Right lobe of liver (tissue), 6 donors: Measurements from ENCODE around the gene RAPGEF2. TPM values are rescaled to one million over a fixed set of nuclear protein-coding genes. Genes with fewer than 3 reads are reported as not detected.
A peak's percentile ranks its signal among the peaks of the same experiment; 100 is the strongest.

Source experiments
- ATAC-seq, 4 donors: fragments of 200-7000 bp; cut with Tn5 transposase; one replicate each; pipeline ENCODE4 v1.9.1; 2020; ENCODE audit warnings: mild to moderate bottlenecking in 4 of 4, moderate library complexity in 4 of 4
- DNase-seq, 3 donors: peaks; one replicate each; pipeline ENCODE4 v3.0.0-alpha.2; 2020
- H3K27ac ChIP-seq, 3 donors: fragments of 200-600 bp; one replicate each; pipeline ENCODE4 v1.8.0; 2022
- H3K27me3 ChIP-seq, 2 donors: fragments of 200-600 bp; one replicate each; pipeline ENCODE4 v1.8.0; 2022
- H3K36me3 ChIP-seq, 4 donors: fragments of 200-600 bp; sonication (generic) in 1 of 4; one replicate each; pipeline versions ENCODE4 v1.5.1 to v1.8.0; 2017 to 2022; ENCODE audit warnings: control low read depth in 1 of 4
- H3K4me1 ChIP-seq, 4 donors: fragments of 200-600 bp; sonication (generic) in 1 of 4; one replicate each; pipeline versions ENCODE4 v1.5.1 to v1.8.0; 2017 to 2022; ENCODE audit warnings: control low read depth in 1 of 4
- H3K4me3 ChIP-seq, 3 donors: fragments of 200-600 bp; one replicate each; pipeline ENCODE4 v1.8.0; 2022
- H3K9me3 ChIP-seq, 4 donors: fragments of 200-600 bp; sonication (generic) in 1 of 4; one replicate each; pipeline versions ENCODE4 v1.5.1 to v1.8.0; 2017 to 2022; ENCODE audit warnings: control low read depth in 1 of 4
- POLR2A ChIP-seq: fragments of 450-650 bp; IDR thresholded peaks from one replicate; pipeline ENCODE4 v1.6.1; 2017; ENCODE audit warnings: antibody characterized with exemption, mild to moderate bottlenecking
- WGBS: methylation state at CpG from one replicate; pipeline ENCODE4 v1.1.6; 2018; ENCODE audit warnings: low coverage, low lambda C conversion rate; ENCODE audit not compliant: insufficient coverage; ENCODE audit errors: missing lambda C conversion rate; 5-methylcytosine and 5-hydroxymethylcytosine counted together
- intact Hi-C, 2 donors: fragments of 100-400 bp; cut with DNase I; formaldehyde crosslinking; loops; one replicate each; pipeline versions ENCODE4 v1.11.2 to v1.14.1; 2022
- total RNA-seq, 6 experiments: library from RNA; depleted of rRNA in 2 of 6; stranded (reverse); fragments of >200 nt in 2 of 6; fragmentation: NEBNext Ultra II Directional in 3 of 6; extraction: Animal tissue kit (Norgen Biotek cat#: 25700) in 3 of 6; gene quantifications; one replicate each; pipeline versions ENCODE4 v1.1.0 to v1.2.4, GENCODE V29; 2016 to 2023
- TF ChIP-seq, protein P1 (sequence below), 4 donors: fragments of 200-600 bp in 3 of 4; fragments of 450-650 bp in 1 of 4; IDR thresholded peaks; one replicate each; pipeline versions ENCODE4 v1.5.1 to v1.8.0; 2016 to 2022; ENCODE audit warnings: antibody characterized with exemption in 4 of 4, mild to moderate bottlenecking in 2 of 4
- donor health status: DM: no; HTN: yes; CAD: no.
- donor health status: DM: no; HTN: no; CAD: no.
- donor health status: DM: no; HTN: no; CAD: no.
- donor health status: DM: no; HTN: yes; CAD: no.
- donor health status: DM: no; HTN: yes; CAD: no.

RAPGEF2 gene
- total RNA-seq, 6 experiments from 2014 or later: 22.1 to 32.1 (median 27.2) TPM

DNA sequence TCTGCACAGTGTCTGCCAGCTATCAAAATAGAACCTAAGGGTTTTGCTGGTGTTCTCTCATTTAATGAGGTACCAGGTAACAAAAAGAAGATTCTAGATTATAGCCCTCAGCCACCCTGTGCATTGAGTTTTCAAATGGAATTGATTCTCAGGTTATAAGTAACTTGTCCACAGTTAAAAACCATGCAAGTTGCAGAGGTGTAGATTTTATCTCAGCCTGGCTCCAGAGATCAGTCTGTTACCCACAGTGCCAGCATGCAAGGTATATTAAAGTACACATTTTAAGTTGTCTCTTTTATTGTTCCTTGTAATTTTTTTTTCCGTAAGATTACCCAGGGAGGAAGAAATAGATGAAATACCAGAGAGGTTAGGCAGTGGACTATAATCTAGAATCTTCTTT, 59.7 kb downstream of the RAPGEF2 start:
- Histone ChIP-seq H3K27me3 (no peaks in the 10 kb centered on the region), H3K4me3 (no peak overlapping the region), H3K36me3 (no peaks in the 10 kb centered on the region), H3K4me1 (peaks cover 0 to 34% (median 5%) of the 10 kb centered on the region in 4 donors), H3K27ac (no peak overlapping the region), H3K9me3 (no peaks in the 10 kb centered on the region)
- WGBS: 80% methylated on average over 1 of the region's 1 CpG
- TF ChIP-seq, protein P1, sequence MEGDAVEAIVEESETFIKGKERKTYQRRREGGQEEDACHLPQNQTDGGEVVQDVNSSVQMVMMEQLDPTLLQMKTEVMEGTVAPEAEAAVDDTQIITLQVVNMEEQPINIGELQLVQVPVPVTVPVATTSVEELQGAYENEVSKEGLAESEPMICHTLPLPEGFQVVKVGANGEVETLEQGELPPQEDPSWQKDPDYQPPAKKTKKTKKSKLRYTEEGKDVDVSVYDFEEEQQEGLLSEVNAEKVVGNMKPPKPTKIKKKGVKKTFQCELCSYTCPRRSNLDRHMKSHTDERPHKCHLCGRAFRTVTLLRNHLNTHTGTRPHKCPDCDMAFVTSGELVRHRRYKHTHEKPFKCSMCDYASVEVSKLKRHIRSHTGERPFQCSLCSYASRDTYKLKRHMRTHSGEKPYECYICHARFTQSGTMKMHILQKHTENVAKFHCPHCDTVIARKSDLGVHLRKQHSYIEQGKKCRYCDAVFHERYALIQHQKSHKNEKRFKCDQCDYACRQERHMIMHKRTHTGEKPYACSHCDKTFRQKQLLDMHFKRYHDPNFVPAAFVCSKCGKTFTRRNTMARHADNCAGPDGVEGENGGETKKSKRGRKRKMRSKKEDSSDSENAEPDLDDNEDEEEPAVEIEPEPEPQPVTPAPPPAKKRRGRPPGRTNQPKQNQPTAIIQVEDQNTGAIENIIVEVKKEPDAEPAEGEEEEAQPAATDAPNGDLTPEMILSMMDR (IDR thresholded peaks at IDR 0.05): no peak
- no peak for TF ChIP-seq POLR2A
- no peak for DNase-seq
- peak in 2 of 4 donors; percentile 13 to 27 for ATAC-seq
- intact Hi-C loops: no loop called here

DNA sequence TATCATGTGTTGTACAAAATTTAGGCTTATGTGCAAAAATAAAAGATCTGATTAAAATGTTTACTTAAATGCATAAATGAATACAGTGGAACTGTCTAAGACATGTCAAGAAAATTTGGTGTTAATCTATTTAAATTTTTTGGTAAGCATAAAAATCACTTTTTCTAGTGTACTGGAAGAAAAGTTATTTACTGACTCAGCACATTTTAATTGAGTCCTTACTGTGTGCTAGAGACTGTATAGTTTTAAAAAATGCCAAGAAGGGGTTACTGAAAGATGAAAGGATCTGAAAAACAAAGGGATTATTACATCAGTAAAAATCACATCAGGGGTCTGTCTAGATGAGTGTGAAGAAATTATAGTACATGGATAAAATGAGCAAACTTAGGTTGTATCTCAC, 60.6 kb downstream of the RAPGEF2 start:
- ATAC-seq (no peak), DNase-seq (no peak)
- Histone ChIP-seq H3K4me1 (peaks cover 0 to 27% (median 7%) of the 10 kb centered on the region in 4 donors), H3K9me3 (no peaks in the 10 kb centered on the region), H3K4me3 (no peak overlapping the region), H3K36me3 (no peaks in the 10 kb centered on the region), H3K27ac (no peak overlapping the region), H3K27me3 (no peaks in the 10 kb centered on the region)
- TF ChIP-seq, protein P1 (IDR thresholded peaks at IDR 0.05): no peak
- TF ChIP-seq POLR2A: no peak
- intact Hi-C loops: no loop called here

DNA sequence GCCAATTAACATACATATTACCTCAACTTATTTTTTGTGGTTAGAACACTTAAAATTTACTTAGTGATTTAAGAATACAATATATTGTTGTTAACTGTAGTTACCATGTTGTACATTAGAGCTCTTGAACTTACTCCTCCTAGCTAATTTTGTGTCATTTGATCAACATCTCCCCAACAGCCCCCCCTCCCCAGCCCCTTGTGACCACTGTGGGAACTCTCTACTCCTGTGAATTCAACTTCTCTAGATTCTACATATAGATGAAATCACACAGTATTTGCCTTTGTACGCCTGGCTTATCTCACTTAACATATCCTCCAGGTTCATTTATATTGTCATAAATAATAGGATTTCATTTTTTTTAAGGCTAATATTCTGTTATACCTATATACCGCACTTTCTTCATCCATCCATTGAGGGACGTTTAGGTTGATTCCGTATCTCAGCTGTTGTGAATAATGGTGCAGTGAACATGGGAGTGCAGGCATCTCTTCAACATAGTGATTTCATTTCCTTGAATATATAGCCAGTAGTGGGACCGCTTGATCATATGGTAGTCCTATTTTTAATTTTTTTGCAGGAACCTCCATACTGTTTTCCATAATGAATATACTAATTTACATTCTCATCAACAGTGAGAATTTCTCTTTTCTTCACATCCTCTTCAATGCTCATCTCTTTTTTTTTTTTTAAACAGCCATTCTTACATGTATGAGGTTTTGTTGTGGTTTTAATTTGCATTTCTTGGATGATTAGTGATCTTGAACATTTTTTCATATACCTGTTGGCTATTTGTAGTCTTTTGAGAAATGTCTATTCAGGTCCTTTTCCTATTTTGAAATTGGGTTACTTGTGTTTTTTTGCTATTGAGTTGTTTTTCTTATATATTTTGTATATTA, 66.8 kb downstream of the RAPGEF2 start:
- Histone ChIP-seq H3K27me3 (no peaks in the 10 kb centered on the region), H3K4me3 (no peak overlapping the region), H3K4me1 (peaks cover 0 to 12% (median 0%) of the 10 kb centered on the region in 4 donors), H3K9me3 (no peaks in the 10 kb centered on the region), H3K27ac (no peak overlapping the region), H3K36me3 (no peaks in the 10 kb centered on the region)
- intact Hi-C loops: no loop called here
- 93% methylated on average over 5 of the region's 5 CpGs for WGBS
- ATAC-seq: no peak
- TF ChIP-seq, protein P1 (IDR thresholded peaks at IDR 0.05): no peak
- no peak for TF ChIP-seq POLR2A
- no peak for DNase-seq

DNA sequence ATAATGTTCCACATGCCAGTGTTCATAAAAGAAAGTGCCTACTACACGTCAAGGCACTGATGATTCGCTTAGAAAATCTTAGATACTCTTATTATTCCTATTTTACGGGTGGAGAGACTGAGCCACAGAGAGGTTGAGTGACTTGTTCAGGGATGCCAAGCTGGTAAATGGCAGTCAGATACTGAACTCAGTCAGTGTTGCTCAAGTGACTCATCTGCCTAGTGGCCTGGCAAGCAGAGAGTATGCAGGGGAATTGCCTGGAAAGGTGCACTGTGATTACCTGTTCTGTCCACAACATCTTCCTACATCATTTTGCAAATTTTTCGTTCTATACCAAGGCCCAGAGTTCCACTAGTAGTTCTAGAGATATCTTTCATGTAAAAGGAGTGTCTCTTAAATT, 68.4 kb downstream of the RAPGEF2 start:
- 87% methylated on average over 4 of the region's 4 CpGs for WGBS
- no peaks in the 10 kb centered on the region for H3K36me3 ChIP-seq
- ATAC-seq (peak in 2 of 4 donors; percentile 38 to 64), DNase-seq (no peak)
- H3K9me3 ChIP-seq: no peaks in the 10 kb centered on the region
- peaks cover 0 to 26% (median 4%) of the 10 kb centered on the region in 4 donors for H3K4me1 ChIP-seq
- intact Hi-C loops: no loop called here
- no peak overlapping the region for H3K27ac ChIP-seq
- no peaks in the 10 kb centered on the region for H3K27me3 ChIP-seq
- H3K4me3 ChIP-seq: no peak overlapping the region
- TF ChIP-seq, protein P1 (IDR thresholded peaks at IDR 0.05): no peak
- no peak for TF ChIP-seq POLR2A
